GM06990 (cell line): ENCODE measurements around the gene TAS2R4.
"Not testable (repeated sequence)": the region's sequence is repeated elsewhere in the genome, so short reads cannot be mapped to it uniquely, and the experiment has no call there.

Source experiments
- DNase-seq: peaks from one replicate; pipeline ENCODE4 v3.0.0-alpha.2; 2011; ENCODE audit not compliant: insufficient read length; ENCODE audit errors: extremely low read depth
- H3K27me3 ChIP-seq: replicated peaks from 2 replicates; pipeline ENCODE4 v1.6.0; 2011; ENCODE audit warnings: low read length; ENCODE audit not compliant: control insufficient read depth, insufficient read depth
- H3K36me3 ChIP-seq: 2 replicates; pipeline ENCODE4 v1.5.1; 2011; ENCODE audit warnings: low read length; ENCODE audit not compliant: control insufficient read depth, insufficient read depth
- H3K4me3 ChIP-seq: replicated peaks from 2 replicates; pipeline ENCODE4 v1.5.1; 2011; ENCODE audit warnings: low read depth, mild to moderate bottlenecking, control low read depth, low read length
- TF ChIP-seq, protein P1 (sequence below): IDR thresholded peaks from 2 replicates; pipeline ENCODE4 v1.5.1; 2011; ENCODE audit warnings: low read length, control low read depth, mild to moderate bottlenecking, inconsistent platforms; ENCODE audit not compliant: insufficient read depth, poor library complexity, severe bottlenecking

TAS2R4 gene

DNA sequence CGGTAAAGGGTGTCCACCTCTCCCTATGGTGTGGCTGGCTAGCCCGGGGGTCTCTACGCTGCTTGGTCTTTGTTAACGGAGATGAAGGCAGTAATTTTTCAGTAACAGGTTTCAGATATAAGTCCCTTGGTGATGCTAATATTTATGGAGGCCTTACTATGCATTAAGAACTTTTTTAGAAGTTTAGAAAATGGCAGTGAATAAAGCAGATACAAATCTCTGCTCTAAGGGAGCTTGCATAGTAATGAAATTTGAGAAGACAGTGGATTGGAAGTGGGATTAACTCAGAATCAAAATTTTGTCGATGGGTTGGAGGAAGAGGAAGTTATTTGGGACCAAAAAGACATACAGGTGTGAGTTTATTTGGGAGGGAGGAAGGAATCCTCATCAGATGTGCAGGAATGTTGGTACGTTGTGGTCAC is 37.9 kb upstream of the TAS2R4 start:
- no peak for DNase-seq
- peak overlapping the region; percentile 96 for H3K4me3 ChIP-seq
- no peaks in the 10 kb centered on the region for H3K27me3 ChIP-seq
- TF ChIP-seq, protein P1, sequence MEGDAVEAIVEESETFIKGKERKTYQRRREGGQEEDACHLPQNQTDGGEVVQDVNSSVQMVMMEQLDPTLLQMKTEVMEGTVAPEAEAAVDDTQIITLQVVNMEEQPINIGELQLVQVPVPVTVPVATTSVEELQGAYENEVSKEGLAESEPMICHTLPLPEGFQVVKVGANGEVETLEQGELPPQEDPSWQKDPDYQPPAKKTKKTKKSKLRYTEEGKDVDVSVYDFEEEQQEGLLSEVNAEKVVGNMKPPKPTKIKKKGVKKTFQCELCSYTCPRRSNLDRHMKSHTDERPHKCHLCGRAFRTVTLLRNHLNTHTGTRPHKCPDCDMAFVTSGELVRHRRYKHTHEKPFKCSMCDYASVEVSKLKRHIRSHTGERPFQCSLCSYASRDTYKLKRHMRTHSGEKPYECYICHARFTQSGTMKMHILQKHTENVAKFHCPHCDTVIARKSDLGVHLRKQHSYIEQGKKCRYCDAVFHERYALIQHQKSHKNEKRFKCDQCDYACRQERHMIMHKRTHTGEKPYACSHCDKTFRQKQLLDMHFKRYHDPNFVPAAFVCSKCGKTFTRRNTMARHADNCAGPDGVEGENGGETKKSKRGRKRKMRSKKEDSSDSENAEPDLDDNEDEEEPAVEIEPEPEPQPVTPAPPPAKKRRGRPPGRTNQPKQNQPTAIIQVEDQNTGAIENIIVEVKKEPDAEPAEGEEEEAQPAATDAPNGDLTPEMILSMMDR = no peak
- H3K36me3 ChIP-seq = peaks cover 7% of the 10 kb centered on the region

DNA sequence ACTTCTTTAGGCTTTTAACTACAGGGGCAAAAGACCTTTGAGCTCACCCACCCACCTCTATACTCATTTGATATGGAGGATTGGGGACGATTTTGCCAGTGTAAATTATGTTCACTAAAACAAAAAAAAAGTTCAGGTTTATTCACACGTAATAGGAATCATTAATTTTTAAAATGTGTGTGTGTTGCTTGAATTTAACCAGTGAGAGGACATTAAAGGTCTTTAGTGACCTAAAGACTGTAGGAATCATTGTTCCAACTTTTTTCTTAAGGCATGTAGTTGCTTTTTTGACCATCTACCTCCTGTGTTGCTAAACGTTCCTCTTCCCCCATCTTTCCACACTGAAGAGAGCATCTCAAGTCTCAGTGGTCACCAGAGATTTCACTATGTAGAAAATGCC is 37.2 kb upstream of the TAS2R4 start:
- TF ChIP-seq, protein P1 = no peak
- Histone ChIP-seq H3K36me3 (peaks cover 9% of the 10 kb centered on the region), H3K4me3 (peak overlapping the region; percentile 96), H3K27me3 (no peaks in the 10 kb centered on the region)
- DNase-seq = no peak

DNA sequence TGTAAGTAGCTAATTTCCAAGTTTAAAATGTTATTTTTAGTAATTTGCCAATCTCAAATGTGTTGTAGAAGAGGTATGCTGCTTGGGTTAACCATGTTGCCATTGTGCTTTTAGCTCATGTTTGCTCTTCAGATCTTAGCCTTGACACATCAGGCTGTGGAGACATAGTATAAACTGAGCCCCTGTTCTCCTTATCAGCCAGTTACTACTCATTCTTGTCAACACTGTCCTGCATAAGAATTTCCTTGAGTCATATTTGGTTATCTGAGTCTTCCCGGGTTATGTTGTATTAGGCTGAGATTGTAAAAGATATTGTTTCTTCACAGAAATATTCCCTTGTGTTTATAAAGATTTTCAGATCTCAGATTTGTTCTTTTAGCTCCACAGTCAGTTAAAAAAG is 34.2 kb upstream of the TAS2R4 start:
- Histone ChIP-seq H3K27me3 (no peaks in the 10 kb centered on the region), H3K4me3 (no peak overlapping the region), H3K36me3 (peaks cover 13% of the 10 kb centered on the region)
- TF ChIP-seq, protein P1 = no peak
- no peak for DNase-seq

DNA sequence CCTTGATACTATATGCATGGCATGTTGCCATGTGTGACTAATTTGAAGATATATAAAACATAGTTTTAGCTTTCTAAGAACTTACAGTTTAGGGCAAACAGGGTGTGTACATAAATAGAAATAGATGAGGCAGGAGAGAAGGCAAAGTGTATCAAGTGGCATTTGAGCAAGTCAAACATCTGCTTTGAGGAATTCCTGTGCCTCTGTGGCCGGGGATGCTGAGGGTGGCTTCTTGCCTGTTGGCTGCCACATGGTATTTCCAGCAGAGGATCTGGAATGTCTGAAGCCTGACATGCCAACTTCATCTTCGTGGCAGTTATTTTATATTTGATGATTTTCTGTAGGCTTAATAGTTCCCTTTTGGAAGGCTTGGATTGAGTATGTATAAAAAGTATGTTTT is 32.3 kb upstream of the TAS2R4 start:
- no peak overlapping the region for H3K4me3 ChIP-seq
- peaks cover 15% of the 10 kb centered on the region for H3K36me3 ChIP-seq
- no peaks in the 10 kb centered on the region for H3K27me3 ChIP-seq
- TF ChIP-seq, protein P1 = no peak
- no peak for DNase-seq

DNA sequence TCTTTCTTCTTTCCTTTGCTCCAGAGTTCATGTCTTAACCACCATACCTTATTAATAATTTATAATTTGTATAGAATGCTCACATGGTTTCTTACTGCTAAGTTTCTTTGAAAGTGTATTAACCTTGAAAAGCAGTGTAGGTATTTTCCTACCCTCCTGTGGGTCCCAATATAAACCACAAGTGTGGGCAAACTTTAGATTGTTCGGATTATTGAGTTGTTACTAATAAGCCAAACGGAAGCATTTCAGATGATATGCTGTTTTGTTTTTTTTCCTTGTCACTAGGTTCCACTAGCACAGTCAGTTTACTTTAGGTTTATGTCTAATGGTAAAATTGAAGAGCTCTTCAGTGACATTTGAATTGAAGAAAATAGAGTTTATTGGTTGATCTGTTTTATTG is 28.1 kb upstream of the TAS2R4 start:
- no peak for DNase-seq
- Histone ChIP-seq H3K36me3 (peaks cover 18% of the 10 kb centered on the region), H3K4me3 (no peak overlapping the region), H3K27me3 (no peaks in the 10 kb centered on the region)
- TF ChIP-seq, protein P1 = no peak

DNA sequence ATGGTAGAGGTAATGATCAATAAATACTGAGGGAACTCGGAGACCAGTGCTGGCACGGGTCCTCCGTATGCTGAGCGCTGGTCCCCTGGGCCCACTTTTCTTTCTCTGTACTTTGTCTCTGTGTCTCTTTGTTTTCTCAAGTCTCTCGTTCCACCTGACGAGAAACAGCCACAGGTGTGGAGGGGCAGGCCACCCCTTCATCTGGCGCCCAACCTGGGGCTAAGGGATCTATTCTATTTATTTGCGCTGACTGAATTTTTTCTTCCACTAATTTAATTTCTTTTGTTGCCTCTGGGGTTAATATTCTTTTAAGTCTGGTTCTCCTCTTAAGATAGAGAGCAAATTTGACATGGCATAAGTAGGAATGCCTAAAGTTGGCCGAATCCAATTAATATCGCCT is 24.6 kb upstream of the TAS2R4 start:
- H3K4me3 ChIP-seq, DNase-seq, H3K27me3 ChIP-seq: not testable (repeated sequence)
- peaks cover 12% of the 10 kb centered on the region for H3K36me3 ChIP-seq
